Smooth muscle cell of the brain vasculature (primary cell): ENCODE measurements around the gene NTN1.

Experiments used
- DNase-seq: peaks from one replicate; pipeline ENCODE4 v3.0.0-alpha.2; 2012; ENCODE audit warnings: low read depth, low spot score

The NTN1 gene

GRCh38 chr17:9158544-9159452 lies 137.5 kb downstream of the NTN1 start:
- DNase-seq = no peak

GRCh38 chr17:9162275-9162985 lies 141.1 kb downstream of the NTN1 start:
- DNase-seq = no peak

- no peak for DNase-seq
Measured at GRCh38 chr17:9166788-9167187, 145.5 kb downstream of the NTN1 start.

- DNase-seq = no peak
Measured at GRCh38 chr17:9167379-9167778, 146.1 kb downstream of the NTN1 start.

GRCh38 chr17:9169116-9169515 lies 147.8 kb downstream of the NTN1 start:
- no peak for DNase-seq

GRCh38 chr17:9170336-9170735 lies 149.0 kb downstream of the NTN1 start:
- no peak for DNase-seq

GRCh38 chr17:9170853-9171252 lies 149.5 kb downstream of the NTN1 start:
- DNase-seq = no peak

- no peak for DNase-seq
Measured at GRCh38 chr17:9173386-9173983, 152.2 kb downstream of the NTN1 start.

GRCh38 chr17:9174312-9174711 lies 153.0 kb downstream of the NTN1 start:
- DNase-seq = no peak

GRCh38 chr17:9174779-9175574 lies 153.7 kb downstream of the NTN1 start:
- DNase-seq = no peak

GRCh38 chr17:9175700-9176467 lies 154.6 kb downstream of the NTN1 start:
- no peak for DNase-seq

GRCh38 chr17:9177212-9177611 lies 155.9 kb downstream of the NTN1 start:
- DNase-seq = no peak

- DNase-seq = no peak
Measured at GRCh38 chr17:9178319-9178718, 157.0 kb downstream of the NTN1 start.

GRCh38 chr17:9179602-9180001 lies 158.3 kb downstream of the NTN1 start:
- no peak for DNase-seq

- no peak for DNase-seq
Measured at GRCh38 chr17:9181640-9182039, 160.3 kb downstream of the NTN1 start.

GRCh38 chr17:9183306-9183705 lies 162.0 kb downstream of the NTN1 start:
- DNase-seq = no peak

GRCh38 chr17:9185142-9185541 lies 163.8 kb downstream of the NTN1 start:
- DNase-seq = no peak

GRCh38 chr17:9185688-9186284 lies 164.5 kb downstream of the NTN1 start:
- no peak for DNase-seq

GRCh38 chr17:9187828-9188227 lies 166.5 kb downstream of the NTN1 start:
- DNase-seq = no peak

- DNase-seq = no peak
Measured at GRCh38 chr17:9188367-9188766, 167.1 kb downstream of the NTN1 start.

GRCh38 chr17:9189870-9190269 lies 168.6 kb downstream of the NTN1 start:
- DNase-seq = no peak
